CD4-positive, alpha-beta T cell (primary cell): ENCODE results near the gene PARD6G. TPM values are rescaled to one million over a fixed set of nuclear protein-coding genes. Genes with fewer than 3 reads are reported as not detected.

Experiments
- ATAC-seq: fragments of 200-7000 bp; cut with Tn5 transposase; one replicate; pipeline ENCODE4 v1.10.0; 2022; ENCODE audit warnings: mild to moderate bottlenecking; ENCODE audit not compliant: poor library complexity
- CTCF ChIA-PET: fragments of 350-600 bp; sonication (Branson Sonifier 250); formaldehyde crosslinking; loops from one replicate; lab custom pipeline; 2021; ENCODE audit warnings: antibody characterized with exemption, inconsistent platforms; lab: Charles Lee
- POLR2A ChIA-PET: fragments of 350-600 bp; sonication (Branson Sonifier 250); formaldehyde crosslinking; loops from one replicate; lab custom pipeline; 2021; ENCODE audit warnings: antibody characterized with exemption, inconsistent platforms; lab: Charles Lee
- DNase-seq, 14 experiments: peaks; one replicate each; pipeline ENCODE4 v3.0.0-alpha.2; 2013 to 2020; ENCODE audit warnings: mixed read lengths in 2 of 14
- H3K27ac ChIP-seq, 2 donors: one replicate each; pipeline versions ENCODE4 v1.5.1 to v1.7.0; 2013; ENCODE audit warnings: low read length in 2 of 2, low read depth in 1 of 2, mild to moderate bottlenecking in 1 of 2
- H3K27me3 ChIP-seq, 2 experiments: 1 replicate in 1 of 2; 2 replicates in 1 of 2; pipeline versions ENCODE4 v1.6.1 to v1.7.0; 2013; ENCODE audit warnings: low read length in 2 of 2, control low read depth in 1 of 2, mild to moderate bottlenecking in 1 of 2, moderate library complexity in 1 of 2; ENCODE audit not compliant: insufficient read depth in 2 of 2, control insufficient read depth in 1 of 2
- H3K36me3 ChIP-seq: one replicate; pipeline ENCODE4 v1.6.1; 2013; ENCODE audit warnings: low read length, control low read depth; ENCODE audit not compliant: insufficient read depth
- H3K4me1 ChIP-seq: one replicate; pipeline ENCODE4 v1.6.1; 2013; ENCODE audit warnings: low read length, control low read depth; ENCODE audit not compliant: insufficient read depth
- H3K4me3 ChIP-seq: one replicate; pipeline ENCODE4 v1.5.1; 2013; ENCODE audit warnings: mild to moderate bottlenecking, low read length, moderate library complexity
- H3K9me3 ChIP-seq, 2 experiments: 1 replicate in 1 of 2; 2 replicates in 1 of 2; pipeline versions ENCODE4 v1.6.1 to v1.7.0; 2013; ENCODE audit warnings: low read length in 2 of 2, mild to moderate bottlenecking in 2 of 2, control low read depth in 1 of 2, moderate library complexity in 1 of 2; ENCODE audit not compliant: control insufficient read depth in 1 of 2, insufficient read depth in 1 of 2
- H3K27ac Mint-ChIP-seq: one replicate; pipeline ENCODE4 v1.8.0; 2020; ENCODE audit warnings: mixed read lengths
- H3K27me3 Mint-ChIP-seq: one replicate; pipeline ENCODE4 v1.8.0; 2021; ENCODE audit warnings: mixed read lengths
- H3K36me3 Mint-ChIP-seq: one replicate; pipeline ENCODE4 v1.8.0; 2021; ENCODE audit warnings: low read depth, mixed read lengths
- H3K4me1 Mint-ChIP-seq: one replicate; pipeline ENCODE4 v1.8.0; 2021; ENCODE audit warnings: low read depth, mixed read lengths
- H3K4me3 Mint-ChIP-seq: one replicate; pipeline ENCODE4 v1.8.0; 2020; ENCODE audit warnings: mild to moderate bottlenecking, mixed read lengths
- H3K9me3 Mint-ChIP-seq: one replicate; pipeline ENCODE4 v1.8.0; 2020; ENCODE audit warnings: mixed read lengths
- intact Hi-C, 2 experiments: fragments of 100-400 bp; cut with DNase I in 1 of 2; cut with micrococcal nuclease in 1 of 2; formaldehyde crosslinking; loops; one replicate each; pipeline versions ENCODE4 v1.15.1 to v1.9.0; 2023 to 2025; cut with DNase I, micrococcal nuclease
- total RNA-seq, 174 experiments: library from RNA in 2 of 174; stranded (reverse) in 2 of 174; gene quantifications; one replicate each; pipeline ENCODE4 v1.2.3 and lab custom pipeline; 2021 to 2026
- TF ChIP-seq, protein P1 (sequence below): fragments of 200-600 bp; IDR thresholded peaks from one replicate; pipeline ENCODE4 v1.8.0; 2022; ENCODE audit warnings: antibody characterized with exemption, mild to moderate bottlenecking

Gene PARD6G
- total RNA-seq, 2 experiments from 2014 or later, result 0.38 to 1.1 TPM

DNA sequence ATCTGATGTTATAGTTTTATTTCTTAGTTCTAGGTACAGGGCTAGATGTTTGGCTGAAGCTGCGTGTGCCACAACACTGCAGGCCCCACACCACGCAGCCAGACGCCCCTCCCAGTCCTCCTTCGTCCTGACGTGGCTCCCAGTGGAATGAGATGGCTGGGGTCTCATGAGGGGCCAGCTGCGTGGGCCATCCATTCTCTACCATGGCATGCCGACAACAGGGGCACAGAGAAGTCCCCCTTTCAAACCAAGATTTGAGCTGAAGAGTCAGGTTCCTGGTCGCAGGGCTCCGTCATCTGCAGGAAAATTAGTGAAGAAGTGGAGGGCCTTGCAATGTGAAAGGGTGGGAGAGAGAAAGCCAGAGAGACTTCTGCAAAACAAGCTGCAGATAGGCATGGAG is 64.5 kb downstream of the PARD6G start:
- POLR2A ChIA-PET, result no interaction called here
- H3K9me3 ChIP-seq, result peaks cover 0 to 6% of the 10 kb centered on the region in 2 experiments
- H3K36me3 Mint-ChIP-seq, result no peaks in the 10 kb centered on the region
- no peaks in the 10 kb centered on the region for H3K27me3 ChIP-seq
- H3K4me1 ChIP-seq, result no peaks in the 10 kb centered on the region
- H3K27ac Mint-ChIP-seq, result no peak overlapping the region
- TF ChIP-seq, protein P1, sequence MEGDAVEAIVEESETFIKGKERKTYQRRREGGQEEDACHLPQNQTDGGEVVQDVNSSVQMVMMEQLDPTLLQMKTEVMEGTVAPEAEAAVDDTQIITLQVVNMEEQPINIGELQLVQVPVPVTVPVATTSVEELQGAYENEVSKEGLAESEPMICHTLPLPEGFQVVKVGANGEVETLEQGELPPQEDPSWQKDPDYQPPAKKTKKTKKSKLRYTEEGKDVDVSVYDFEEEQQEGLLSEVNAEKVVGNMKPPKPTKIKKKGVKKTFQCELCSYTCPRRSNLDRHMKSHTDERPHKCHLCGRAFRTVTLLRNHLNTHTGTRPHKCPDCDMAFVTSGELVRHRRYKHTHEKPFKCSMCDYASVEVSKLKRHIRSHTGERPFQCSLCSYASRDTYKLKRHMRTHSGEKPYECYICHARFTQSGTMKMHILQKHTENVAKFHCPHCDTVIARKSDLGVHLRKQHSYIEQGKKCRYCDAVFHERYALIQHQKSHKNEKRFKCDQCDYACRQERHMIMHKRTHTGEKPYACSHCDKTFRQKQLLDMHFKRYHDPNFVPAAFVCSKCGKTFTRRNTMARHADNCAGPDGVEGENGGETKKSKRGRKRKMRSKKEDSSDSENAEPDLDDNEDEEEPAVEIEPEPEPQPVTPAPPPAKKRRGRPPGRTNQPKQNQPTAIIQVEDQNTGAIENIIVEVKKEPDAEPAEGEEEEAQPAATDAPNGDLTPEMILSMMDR, result no peak
- intact Hi-C loops, result no loop called here
- H3K27ac ChIP-seq, result no peak overlapping the region
- no peak for ATAC-seq
- H3K4me3 Mint-ChIP-seq, result no peak overlapping the region
- CTCF ChIA-PET, result no interaction called here
- H3K9me3 Mint-ChIP-seq, result no peaks in the 10 kb centered on the region
- no peaks in the 10 kb centered on the region for H3K36me3 ChIP-seq
- peaks cover 10% of the 10 kb centered on the region for H3K27me3 Mint-ChIP-seq
- no peaks in the 10 kb centered on the region for H3K4me1 Mint-ChIP-seq
- no peak overlapping the region for H3K4me3 ChIP-seq
- no peak for DNase-seq

DNA sequence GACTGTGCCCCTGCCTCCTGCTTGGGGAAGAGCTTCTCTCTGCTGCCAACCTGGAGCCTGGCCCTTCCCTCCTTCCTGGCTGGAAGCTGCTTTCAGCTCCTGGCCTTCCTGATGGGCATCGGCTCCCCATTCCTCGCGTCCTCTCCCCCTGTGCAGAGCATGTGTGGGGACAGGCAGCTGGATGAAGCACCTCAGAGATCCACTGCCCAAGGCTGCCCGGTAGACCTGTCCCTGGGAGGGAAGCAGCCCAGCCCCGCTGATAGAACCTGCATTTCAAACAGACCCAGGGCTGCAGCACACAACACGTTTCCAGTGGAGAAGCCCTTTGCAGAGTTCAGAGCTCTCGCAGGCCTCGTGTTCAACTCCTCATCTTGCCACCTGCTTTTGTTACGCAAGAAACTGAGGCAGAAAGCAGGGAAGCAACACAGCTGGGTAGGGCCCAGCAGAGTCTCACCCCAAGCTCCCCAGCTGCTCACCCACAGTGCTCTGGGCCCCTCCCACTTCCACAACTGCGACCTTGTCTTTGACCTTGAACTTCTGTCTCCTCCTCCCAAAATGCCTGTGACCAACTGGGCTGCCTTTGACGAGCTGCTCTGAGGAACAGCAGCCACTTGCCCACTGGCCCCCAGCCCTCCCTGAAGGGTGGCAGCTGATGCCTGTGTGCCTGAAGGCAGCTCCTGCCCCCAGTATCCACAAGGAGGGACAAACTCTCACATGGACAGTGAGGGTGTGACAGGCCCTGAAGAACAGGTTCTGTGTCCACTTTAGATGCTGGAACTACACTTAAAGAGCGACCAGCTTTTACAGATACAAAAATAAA is 65.5 kb downstream of the PARD6G start:
- intact Hi-C loops, result no loop called here
- no peaks in the 10 kb centered on the region for H3K9me3 Mint-ChIP-seq
- POLR2A ChIA-PET, result no interaction called here
- H3K27me3 ChIP-seq, result no peaks in the 10 kb centered on the region
- H3K4me3 ChIP-seq, result no peak overlapping the region
- H3K27ac Mint-ChIP-seq, result no peak overlapping the region
- H3K27ac ChIP-seq, result no peak overlapping the region
- no peak for DNase-seq
- H3K36me3 Mint-ChIP-seq, result no peaks in the 10 kb centered on the region
- TF ChIP-seq, protein P1, result no peak
- no peak for ATAC-seq
- H3K27me3 Mint-ChIP-seq, result peaks cover 16% of the 10 kb centered on the region
- peaks cover 0 to 6% of the 10 kb centered on the region in 2 experiments for H3K9me3 ChIP-seq
- no peak overlapping the region for H3K4me3 Mint-ChIP-seq
- H3K4me1 ChIP-seq, result no peaks in the 10 kb centered on the region
- H3K4me1 Mint-ChIP-seq, result no peaks in the 10 kb centered on the region
- no peaks in the 10 kb centered on the region for H3K36me3 ChIP-seq
- CTCF ChIA-PET, result no interaction called here

DNA sequence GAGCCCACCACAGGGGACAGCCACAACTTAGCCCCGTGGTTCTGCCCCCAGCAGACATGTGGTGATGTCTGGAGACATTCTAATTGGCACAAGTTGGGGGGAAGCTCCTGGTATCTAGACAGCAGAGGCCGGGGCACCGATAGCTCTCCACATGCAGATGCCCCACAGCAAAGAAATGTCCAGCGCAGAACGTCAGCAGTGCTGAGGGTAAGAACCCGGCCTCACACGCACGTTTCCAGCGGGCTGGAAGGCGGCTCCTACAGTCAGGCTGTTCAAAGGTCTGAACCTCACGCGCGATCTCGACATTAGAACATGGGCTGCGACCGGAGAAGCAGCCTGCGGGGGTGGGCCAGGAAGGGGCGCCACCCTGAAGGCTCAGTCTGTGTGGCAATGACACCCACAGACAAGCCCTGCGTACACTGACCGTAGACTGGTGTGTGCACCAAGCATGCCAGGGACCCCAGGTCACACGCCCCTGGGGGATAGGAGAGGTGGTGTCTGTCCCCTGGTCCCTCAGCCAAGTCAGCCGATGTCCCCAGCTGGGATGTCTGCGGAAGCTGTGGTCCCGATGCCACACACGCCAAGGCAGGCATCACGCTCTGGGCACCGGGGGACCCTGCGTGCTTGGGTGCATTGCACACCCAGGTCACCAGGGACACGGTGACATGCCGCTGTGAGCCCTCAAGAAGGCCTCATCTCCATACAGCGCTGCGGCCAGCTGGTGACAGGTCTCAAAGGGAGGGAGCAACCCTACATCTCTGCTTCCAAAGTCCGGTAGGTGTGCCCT is 66.3 kb downstream of the PARD6G start:
- Mint-ChIP-seq H3K9me3 (no peaks in the 10 kb centered on the region), H3K27ac (no peak overlapping the region), H3K36me3 (no peaks in the 10 kb centered on the region), H3K4me1 (peaks cover 1% of the 10 kb centered on the region), H3K27me3 (peaks cover 16% of the 10 kb centered on the region), H3K4me3 (no peak overlapping the region)
- Histone ChIP-seq H3K27me3 (peaks cover 0 to 3% of the 10 kb centered on the region in 2 experiments), H3K4me1 (peaks cover under 1% of the 10 kb centered on the region), H3K4me3 (no peak overlapping the region), H3K36me3 (no peaks in the 10 kb centered on the region), H3K27ac (no peak overlapping the region), H3K9me3 (peaks cover 0 to 2% of the 10 kb centered on the region in 2 experiments)
- TF ChIP-seq, protein P1, result no peak
- CTCF ChIA-PET, result no interaction called here
- POLR2A ChIA-PET, result no interaction called here
- ATAC-seq, result no peak
- intact Hi-C loops, result no loop called here
- no peak for DNase-seq
